Liver (tissue), 9 donors: Measurements from ENCODE around the gene FBXW11. TPM values are rescaled to one million over a fixed set of nuclear protein-coding genes. Genes with fewer than 3 reads are reported as not detected.

Source experiments
- DNase-seq: peaks from one replicate; pipeline ENCODE4 v3.0.0-alpha.2; 2017; ENCODE audit warnings: low spot score
- H3K27ac ChIP-seq, 2 donors: one replicate each; pipeline ENCODE4 v1.7.0; 2013; ENCODE audit warnings: inconsistent platforms in 2 of 2, low read length in 2 of 2, control low read depth in 1 of 2, low read depth in 1 of 2, mild to moderate bottlenecking in 1 of 2
- H3K27me3 ChIP-seq, 4 donors: one replicate each; pipeline versions ENCODE4 v1.6.1 to v1.7.0; 2013; ENCODE audit warnings: low read length in 3 of 4, inconsistent platforms in 1 of 4, mild to moderate bottlenecking in 1 of 4, moderate library complexity in 1 of 4; ENCODE audit not compliant: control insufficient read depth in 4 of 4, insufficient read depth in 4 of 4
- H3K36me3 ChIP-seq, 4 donors: one replicate each; pipeline versions ENCODE4 v1.6.1 to v1.7.0; 2013; ENCODE audit warnings: low read length in 3 of 4, mild to moderate bottlenecking in 3 of 4, low read depth in 1 of 4, moderate library complexity in 1 of 4; ENCODE audit not compliant: control insufficient read depth in 4 of 4, insufficient read depth in 3 of 4
- H3K4me1 ChIP-seq, 4 donors: one replicate each; pipeline versions ENCODE4 v1.6.1 to v1.7.0; 2013; ENCODE audit warnings: low read length in 3 of 4, mild to moderate bottlenecking in 3 of 4, moderate library complexity in 1 of 4; ENCODE audit not compliant: control insufficient read depth in 4 of 4, insufficient read depth in 4 of 4
- H3K4me3 ChIP-seq, 3 donors: one replicate each; pipeline versions ENCODE4 v1.6.1 to v1.7.0; 2013; ENCODE audit warnings: low read length in 3 of 3, control low read depth in 1 of 3, low read depth in 1 of 3, mild to moderate bottlenecking in 1 of 3
- H3K9ac ChIP-seq, 2 donors: one replicate each; pipeline ENCODE4 v1.7.0; 2013; ENCODE audit warnings: low read length in 2 of 2, mild to moderate bottlenecking in 2 of 2, moderate library complexity in 2 of 2, control low read depth in 1 of 2, low read depth in 1 of 2
- H3K9me3 ChIP-seq, 4 donors: one replicate each; pipeline versions ENCODE4 v1.6.1 to v1.7.0; 2013; ENCODE audit warnings: low read length in 3 of 4; ENCODE audit not compliant: control insufficient read depth in 4 of 4
- EGR1 ChIP-seq, 2 donors: IDR thresholded peaks; 2 replicates each; pipeline ENCODE4 v1.6.1; 2016 to 2018; ENCODE audit warnings: antibody characterized with exemption in 2 of 2, low read depth in 2 of 2
- FOXA1 ChIP-seq: IDR thresholded peaks from 2 replicates; pipeline ENCODE4 v1.6.1; 2016; ENCODE audit warnings: antibody characterized with exemption
- FOXA2 ChIP-seq: IDR thresholded peaks from 2 replicates; pipeline ENCODE4 v1.6.1; 2016; ENCODE audit warnings: antibody characterized with exemption
- HNF4A ChIP-seq, 2 donors: conservative IDR thresholded peaks; 2 replicates each; pipeline ENCODE4 v1.6.1; 2016; ENCODE audit warnings: antibody characterized with exemption in 2 of 2, mild to moderate bottlenecking in 2 of 2
- HNF4G ChIP-seq: IDR thresholded peaks from 2 replicates; pipeline ENCODE4 v1.6.1; 2016; ENCODE audit warnings: antibody characterized with exemption
- JUND ChIP-seq, 2 donors: IDR thresholded peaks; 2 replicates each; pipeline ENCODE4 v1.6.1; 2016; ENCODE audit warnings: antibody characterized with exemption in 2 of 2
- RAD21 ChIP-seq, 2 donors: IDR thresholded peaks; 2 replicates each; pipeline ENCODE4 v1.6.1; 2016; ENCODE audit warnings: antibody characterized with exemption in 2 of 2, mild to moderate bottlenecking in 2 of 2
- TAF1 ChIP-seq: conservative IDR thresholded peaks from 2 replicates; pipeline ENCODE4 v1.6.1; 2016; ENCODE audit warnings: antibody characterized with exemption, mild to moderate bottlenecking
- YY1 ChIP-seq: IDR thresholded peaks from 2 replicates; pipeline ENCODE4 v1.6.1; 2016; ENCODE audit warnings: antibody characterized with exemption, mild to moderate bottlenecking
- WGBS: extraction: QIAGEN DNeasy Blood & Tissue Kit; methylation state at CpG from one replicate; pipeline ENCODE4 v1.1.7; 2013; 5-methylcytosine and 5-hydroxymethylcytosine counted together
- polyA plus RNA-seq, 2 donors: library from polyadenylated mRNA; stranded (reverse) in 1 of 2; unstranded in 1 of 2; fragments of 200-250 nt in 1 of 2; fragments of >200 nt in 1 of 2; fragmentation: Nextera tagmentation in 1 of 2; extraction: Ambion mirVana in 1 of 2; gene quantifications; one replicate each; pipeline versions ENCODE4 v1.2.1 to v1.2.3, GENCODE V29; 2013 to 2015
- total RNA-seq, 2 donors: library from RNA; depleted of rRNA; stranded (reverse); fragments of >200 nt; gene quantifications; one replicate each; pipeline ENCODE4 v1.2.3, GENCODE V29; 2014
- TF ChIP-seq, protein P1 (sequence below): IDR thresholded peaks from 2 replicates; pipeline ENCODE4 v1.6.1; 2016; ENCODE audit warnings: antibody characterized with exemption, mild to moderate bottlenecking
- TF ChIP-seq, protein P2 (sequence below): IDR thresholded peaks from 2 replicates; pipeline ENCODE4 v1.6.1; 2016; ENCODE audit warnings: antibody characterized with exemption
- TF ChIP-seq, protein P3 (sequence below): fragments of 150-350 bp; IDR thresholded peaks from 2 replicates; pipeline ENCODE4 v1.5.1; 2017; ENCODE audit warnings: improper control_type of control experiment, low read depth, low read length; ENCODE audit not compliant: missing input control
- TF ChIP-seq, protein P4 (sequence below): IDR thresholded peaks from 2 replicates; pipeline ENCODE4 v1.6.1; 2016; ENCODE audit warnings: antibody characterized with exemption
- TF ChIP-seq, protein P5 (sequence below): IDR thresholded peaks from 2 replicates; pipeline ENCODE4 v1.6.1; 2016; ENCODE audit warnings: antibody characterized with exemption
- donor health status: healthy.
- donor health status: healthy.
- donor health status: healthy.
- donor health status: healthy.
- donor health status: healthy.

The FBXW11 gene
- total and polyA plus RNA-seq, 4 donors: 11.2 to 37.5 (median 22.0) TPM

DNA sequence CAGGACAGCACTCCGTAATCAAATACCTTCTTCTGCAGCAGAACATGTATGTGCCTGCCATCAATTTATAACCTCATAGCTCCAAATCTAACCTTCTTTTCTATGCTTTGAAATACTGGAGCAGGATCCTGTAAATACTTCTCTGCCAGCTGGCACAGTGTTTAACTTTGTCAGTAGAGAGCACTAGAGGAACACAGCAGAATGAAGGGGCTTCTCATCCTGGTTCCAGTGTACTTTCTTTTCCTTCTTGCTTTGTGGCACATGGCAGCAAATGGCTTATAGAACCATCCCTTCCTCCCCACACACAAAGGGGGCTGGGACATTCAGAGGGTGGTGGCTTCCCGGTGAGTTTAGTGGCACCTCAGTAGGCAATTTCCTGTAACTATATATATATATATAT lies 3.8 kb upstream of the FBXW11 start:
- 73% methylated on average over 2 of the region's 2 CpGs for WGBS
- TF ChIP-seq JUND (IDR thresholded peaks at IDR 0.05): no peak
- TF ChIP-seq, protein P1, sequence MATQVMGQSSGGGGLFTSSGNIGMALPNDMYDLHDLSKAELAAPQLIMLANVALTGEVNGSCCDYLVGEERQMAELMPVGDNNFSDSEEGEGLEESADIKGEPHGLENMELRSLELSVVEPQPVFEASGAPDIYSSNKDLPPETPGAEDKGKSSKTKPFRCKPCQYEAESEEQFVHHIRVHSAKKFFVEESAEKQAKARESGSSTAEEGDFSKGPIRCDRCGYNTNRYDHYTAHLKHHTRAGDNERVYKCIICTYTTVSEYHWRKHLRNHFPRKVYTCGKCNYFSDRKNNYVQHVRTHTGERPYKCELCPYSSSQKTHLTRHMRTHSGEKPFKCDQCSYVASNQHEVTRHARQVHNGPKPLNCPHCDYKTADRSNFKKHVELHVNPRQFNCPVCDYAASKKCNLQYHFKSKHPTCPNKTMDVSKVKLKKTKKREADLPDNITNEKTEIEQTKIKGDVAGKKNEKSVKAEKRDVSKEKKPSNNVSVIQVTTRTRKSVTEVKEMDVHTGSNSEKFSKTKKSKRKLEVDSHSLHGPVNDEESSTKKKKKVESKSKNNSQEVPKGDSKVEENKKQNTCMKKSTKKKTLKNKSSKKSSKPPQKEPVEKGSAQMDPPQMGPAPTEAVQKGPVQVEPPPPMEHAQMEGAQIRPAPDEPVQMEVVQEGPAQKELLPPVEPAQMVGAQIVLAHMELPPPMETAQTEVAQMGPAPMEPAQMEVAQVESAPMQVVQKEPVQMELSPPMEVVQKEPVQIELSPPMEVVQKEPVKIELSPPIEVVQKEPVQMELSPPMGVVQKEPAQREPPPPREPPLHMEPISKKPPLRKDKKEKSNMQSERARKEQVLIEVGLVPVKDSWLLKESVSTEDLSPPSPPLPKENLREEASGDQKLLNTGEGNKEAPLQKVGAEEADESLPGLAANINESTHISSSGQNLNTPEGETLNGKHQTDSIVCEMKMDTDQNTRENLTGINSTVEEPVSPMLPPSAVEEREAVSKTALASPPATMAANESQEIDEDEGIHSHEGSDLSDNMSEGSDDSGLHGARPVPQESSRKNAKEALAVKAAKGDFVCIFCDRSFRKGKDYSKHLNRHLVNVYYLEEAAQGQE: no peak
- peak; percentile 25 to 32 for TF ChIP-seq RAD21 (IDR thresholded peaks at IDR 0.05)
- no peak for DNase-seq
- Histone ChIP-seq H3K4me3 (no peak overlapping the region), H3K27me3 (no peaks in the 10 kb centered on the region), H3K9me3 (no peaks in the 10 kb centered on the region), H3K4me1 (peaks cover 1 to 13% (median 3%) of the 10 kb centered on the region in 4 donors), H3K9ac (no peak overlapping the region), H3K36me3 (no peaks in the 10 kb centered on the region), H3K27ac (no peak overlapping the region)

DNA sequence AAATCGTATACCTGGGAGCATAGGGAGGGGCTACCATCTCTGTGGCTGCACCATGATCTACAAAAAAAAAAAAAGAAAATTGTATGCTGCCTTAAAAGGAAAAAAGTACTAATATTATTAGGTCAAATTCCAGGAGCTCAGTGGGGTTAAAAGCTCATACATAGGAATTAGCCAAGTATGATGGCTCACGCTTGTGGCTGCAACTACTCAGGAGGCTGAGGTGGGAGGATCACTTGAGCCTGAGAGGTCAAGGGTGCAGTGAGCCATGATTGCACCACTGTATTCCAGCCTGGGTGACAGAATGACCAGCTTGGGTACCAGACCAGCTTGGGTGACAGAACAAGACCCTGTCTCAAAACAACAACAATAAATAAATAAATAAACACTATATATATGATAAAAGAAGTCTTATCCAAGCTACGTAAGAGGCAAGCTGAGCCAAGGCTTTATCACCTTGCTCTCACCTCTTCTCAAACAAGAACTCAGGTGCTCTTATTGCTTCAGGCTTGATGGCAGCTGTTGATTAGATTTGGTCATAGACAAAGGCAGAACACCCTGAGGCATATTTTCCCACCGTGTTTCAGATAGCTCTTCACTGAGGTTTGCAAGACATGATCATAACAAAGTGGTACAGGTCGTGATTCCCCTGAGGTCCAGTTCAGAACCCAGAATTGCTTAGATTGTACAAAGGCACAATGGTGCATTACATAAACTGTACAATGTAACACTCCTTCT lies 3.3 kb upstream of the FBXW11 start:
- no peak for DNase-seq
- Histone ChIP-seq H3K4me1 (peaks cover 3 to 18% (median 8%) of the 10 kb centered on the region in 4 donors), H3K9ac (no peak overlapping the region), H3K27me3 (no peaks in the 10 kb centered on the region), H3K4me3 (no peak overlapping the region), H3K36me3 (no peaks in the 10 kb centered on the region), H3K9me3 (no peaks in the 10 kb centered on the region), H3K27ac (no peak overlapping the region)
- WGBS: 82% methylated on average over 5 of the region's 5 CpGs
- TF ChIP-seq, protein P1: no peak
- TF ChIP-seq, protein P2, sequence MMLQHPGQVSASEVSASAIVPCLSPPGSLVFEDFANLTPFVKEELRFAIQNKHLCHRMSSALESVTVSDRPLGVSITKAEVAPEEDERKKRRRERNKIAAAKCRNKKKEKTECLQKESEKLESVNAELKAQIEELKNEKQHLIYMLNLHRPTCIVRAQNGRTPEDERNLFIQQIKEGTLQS: no peak
- TF ChIP-seq HNF4G (no peak), YY1 (no peak), TAF1 (no peak), EGR1 (IDR thresholded peaks at IDR 0.05; ENCODE audit: low read depth in 2 of 2) (no peak), HNF4A (conservative IDR thresholded peaks at IDR 0.05) (no peak), FOXA2 (no peak), JUND (IDR thresholded peaks at IDR 0.05) (no peak), FOXA1 (no peak)
- TF ChIP-seq, protein P3, sequence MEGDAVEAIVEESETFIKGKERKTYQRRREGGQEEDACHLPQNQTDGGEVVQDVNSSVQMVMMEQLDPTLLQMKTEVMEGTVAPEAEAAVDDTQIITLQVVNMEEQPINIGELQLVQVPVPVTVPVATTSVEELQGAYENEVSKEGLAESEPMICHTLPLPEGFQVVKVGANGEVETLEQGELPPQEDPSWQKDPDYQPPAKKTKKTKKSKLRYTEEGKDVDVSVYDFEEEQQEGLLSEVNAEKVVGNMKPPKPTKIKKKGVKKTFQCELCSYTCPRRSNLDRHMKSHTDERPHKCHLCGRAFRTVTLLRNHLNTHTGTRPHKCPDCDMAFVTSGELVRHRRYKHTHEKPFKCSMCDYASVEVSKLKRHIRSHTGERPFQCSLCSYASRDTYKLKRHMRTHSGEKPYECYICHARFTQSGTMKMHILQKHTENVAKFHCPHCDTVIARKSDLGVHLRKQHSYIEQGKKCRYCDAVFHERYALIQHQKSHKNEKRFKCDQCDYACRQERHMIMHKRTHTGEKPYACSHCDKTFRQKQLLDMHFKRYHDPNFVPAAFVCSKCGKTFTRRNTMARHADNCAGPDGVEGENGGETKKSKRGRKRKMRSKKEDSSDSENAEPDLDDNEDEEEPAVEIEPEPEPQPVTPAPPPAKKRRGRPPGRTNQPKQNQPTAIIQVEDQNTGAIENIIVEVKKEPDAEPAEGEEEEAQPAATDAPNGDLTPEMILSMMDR: no peak
- TF ChIP-seq, protein P4, sequence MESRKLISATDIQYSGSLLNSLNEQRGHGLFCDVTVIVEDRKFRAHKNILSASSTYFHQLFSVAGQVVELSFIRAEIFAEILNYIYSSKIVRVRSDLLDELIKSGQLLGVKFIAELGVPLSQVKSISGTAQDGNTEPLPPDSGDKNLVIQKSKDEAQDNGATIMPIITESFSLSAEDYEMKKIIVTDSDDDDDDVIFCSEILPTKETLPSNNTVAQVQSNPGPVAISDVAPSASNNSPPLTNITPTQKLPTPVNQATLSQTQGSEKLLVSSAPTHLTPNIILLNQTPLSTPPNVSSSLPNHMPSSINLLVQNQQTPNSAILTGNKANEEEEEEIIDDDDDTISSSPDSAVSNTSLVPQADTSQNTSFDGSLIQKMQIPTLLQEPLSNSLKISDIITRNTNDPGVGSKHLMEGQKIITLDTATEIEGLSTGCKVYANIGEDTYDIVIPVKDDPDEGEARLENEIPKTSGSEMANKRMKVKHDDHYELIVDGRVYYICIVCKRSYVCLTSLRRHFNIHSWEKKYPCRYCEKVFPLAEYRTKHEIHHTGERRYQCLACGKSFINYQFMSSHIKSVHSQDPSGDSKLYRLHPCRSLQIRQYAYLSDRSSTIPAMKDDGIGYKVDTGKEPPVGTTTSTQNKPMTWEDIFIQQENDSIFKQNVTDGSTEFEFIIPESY: no peak
- TF ChIP-seq, protein P5, sequence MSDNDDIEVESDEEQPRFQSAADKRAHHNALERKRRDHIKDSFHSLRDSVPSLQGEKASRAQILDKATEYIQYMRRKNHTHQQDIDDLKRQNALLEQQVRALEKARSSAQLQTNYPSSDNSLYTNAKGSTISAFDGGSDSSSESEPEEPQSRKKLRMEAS: no peak
